Endothelial cell of umbilical vein (primary cell): Measurements from ENCODE around the gene STPG3. TPM values are rescaled to one million over a fixed set of nuclear protein-coding genes. Genes with fewer than 3 reads are reported as not detected.

ENCODE experiments used
- BruUV-seq: library from RNA; stranded (reverse); fragments of 400-500 nt; replicated peaks from 2 replicates; lab custom pipeline; 2021; lab: Mats Ljungman, UMichigan
- CTCF ChIA-PET: fragments of 300-600, 350-600 bp; sonication (Branson Sonifier 250); formaldehyde crosslinking; loops from one replicate; lab custom pipeline; 2021; ENCODE audit warnings: antibody characterized with exemption, inconsistent platforms; lab: Charles Lee
- POLR2A ChIA-PET: fragments of 300-600, 350-600 bp; sonication (Branson Sonifier 250); formaldehyde crosslinking; loops from one replicate; lab custom pipeline; 2021; ENCODE audit warnings: antibody characterized with exemption, inconsistent platforms; lab: Charles Lee
- DNase-seq: peaks from one replicate; pipeline ENCODE4 v3.0.0-alpha.2; 2011; ENCODE audit warnings: low read depth, low spot score
- FAIRE-seq: peaks from 2 replicates; lab custom pipeline; 2011; peaks lifted over from hg19 to GRCh38; lab: Jason Lieb, UNC
- H2AFZ ChIP-seq: 2 replicates; pipeline ENCODE4 v1.6.0; 2012; ENCODE audit warnings: low read depth, low read length, control low read depth, inconsistent platforms
- H3K27ac ChIP-seq: 2 replicates; pipeline ENCODE4 v1.5.1; 2011; ENCODE audit warnings: low read depth, mild to moderate bottlenecking, control low read depth, low read length, moderate library complexity; ENCODE audit not compliant: insufficient read depth
- H3K27me3 ChIP-seq, 2 experiments: 2 replicates each; pipeline versions ENCODE4 v1.6.0 to v1.6.1; 2011; ENCODE audit warnings: low read length in 2 of 2, mixed read lengths in 1 of 2; ENCODE audit not compliant: control insufficient read depth in 2 of 2, insufficient read depth in 2 of 2
- H3K36me3 ChIP-seq, 2 experiments: 2 replicates in 1 of 2; 3 replicates in 1 of 2; pipeline ENCODE4 v1.5.1; 2011; ENCODE audit warnings: low read length in 2 of 2, mild to moderate bottlenecking in 1 of 2, moderate library complexity in 1 of 2; ENCODE audit not compliant: control insufficient read depth in 2 of 2, insufficient read depth in 2 of 2; ENCODE audit errors: extremely low read depth in 1 of 2
- H3K4me1 ChIP-seq: 3 replicates; pipeline ENCODE4 v1.5.1; 2011; ENCODE audit warnings: mild to moderate bottlenecking, low read length; ENCODE audit not compliant: control insufficient read depth, insufficient read depth; ENCODE audit errors: extremely low read depth
- H3K4me2 ChIP-seq: 2 replicates; pipeline ENCODE4 v1.6.1; 2011; ENCODE audit warnings: low read length, control low read depth, mixed read lengths; ENCODE audit not compliant: insufficient read depth
- H3K4me3 ChIP-seq, 3 experiments: fragments of 200-600 bp in 1 of 3; sonication (generic), shearing (Covaris generic) in 1 of 3; replicated peaks in 1 of 3; 2 replicates each; pipeline ENCODE4 v1.5.1; 2011 to 2016; ENCODE audit warnings: control low read depth in 3 of 3, low read length in 3 of 3, mild to moderate bottlenecking in 2 of 3, inconsistent platforms in 1 of 3, low read depth in 1 of 3, moderate library complexity in 1 of 3; ENCODE audit not compliant: insufficient read depth in 1 of 3
- H3K79me2 ChIP-seq: 2 replicates; pipeline ENCODE4 v1.6.0; 2012; ENCODE audit warnings: low read length, inconsistent platforms; ENCODE audit not compliant: control insufficient read depth, insufficient read depth
- H3K9ac ChIP-seq: replicated peaks from 2 replicates; pipeline ENCODE3; 2011; ENCODE audit warnings: low read length, control low read depth; ENCODE audit not compliant: insufficient read depth; ENCODE audit errors: extremely low read depth
- H3K9me1 ChIP-seq: replicated peaks from 3 replicates; pipeline ENCODE4 v1.6.0; 2011; ENCODE audit warnings: mild to moderate bottlenecking, low read length; ENCODE audit not compliant: control insufficient read depth, insufficient read depth; ENCODE audit errors: extremely low read depth
- H3K9me3 ChIP-seq: replicated peaks from 2 replicates; pipeline ENCODE4 v1.5.1; 2012; ENCODE audit warnings: low read length, inconsistent platforms; ENCODE audit not compliant: control insufficient read depth, insufficient read depth
- H4K20me1 ChIP-seq: replicated peaks from 2 replicates; pipeline ENCODE3; 2011; ENCODE audit warnings: mild to moderate bottlenecking, low read length; ENCODE audit not compliant: control insufficient read depth, insufficient read depth; ENCODE audit errors: extremely low read depth
- EZH2 ChIP-seq: IDR thresholded peaks from 2 replicates; pipeline ENCODE4 v1.6.1; 2012; ENCODE audit warnings: borderline replicate concordance, low read depth, mild to moderate bottlenecking, moderate library complexity, low read length, inconsistent platforms; ENCODE audit not compliant: severe bottlenecking
- FOS ChIP-seq: IDR thresholded peaks from 2 replicates; pipeline ENCODE4 v1.6.1; 2011; ENCODE audit warnings: mild to moderate bottlenecking, low read length, moderate library complexity, borderline replicate concordance; ENCODE audit not compliant: insufficient read depth
- GATA2 ChIP-seq: IDR thresholded peaks from 2 replicates; pipeline ENCODE4 v1.7.0; 2011; ENCODE audit warnings: low read depth, mild to moderate bottlenecking, moderate library complexity, mixed read lengths, low read length; ENCODE audit not compliant: insufficient read length, insufficient read depth
- JUN ChIP-seq: IDR thresholded peaks from 2 replicates; pipeline ENCODE4 v1.6.1; 2011; ENCODE audit warnings: borderline replicate concordance, low read depth; ENCODE audit not compliant: insufficient read length, insufficient read depth
- MAX ChIP-seq: IDR thresholded peaks from 2 replicates; pipeline ENCODE4 v1.6.1; 2011; ENCODE audit not compliant: insufficient read depth, insufficient read length
- POLR2A ChIP-seq: IDR thresholded peaks from 2 replicates; pipeline ENCODE4 v1.6.1; 2012; ENCODE audit warnings: low read depth, mild to moderate bottlenecking, control low read depth, low read length
- POLR2AphosphoS5 ChIP-seq: IDR thresholded peaks from 2 replicates; pipeline ENCODE4 v1.6.1; 2012; ENCODE audit warnings: low read depth, mild to moderate bottlenecking, control low read depth, low read length, moderate library complexity; ENCODE audit not compliant: insufficient read depth
- dilution Hi-C: fragments of 300-500 bp; cut with MboI; formaldehyde crosslinking; loops from one replicate; pipeline ENCODE4 v1.15.0; 2019; ENCODE audit warnings: low sequenced_read_pairs; ENCODE audit not compliant: extremely low pct_ligation_motif_present
- intact Hi-C: fragments of 100-400 bp; cut with micrococcal nuclease; formaldehyde crosslinking; loops from one replicate; pipeline ENCODE4 v1.10.0; 2022
- polyA plus RNA-seq, 4 experiments: library from polyadenylated mRNA; depleted of rRNA in 3 of 4; stranded (reverse) in 3 of 4; unstranded in 1 of 4; fragments of >200 nt; gene quantifications; 2 replicates each; pipeline versions ENCODE4 v1.2.1 to v1.2.3, GENCODE V29; 2011 to 2012; ENCODE audit warnings: missing spikeins in 1 of 4
- total RNA-seq: library from RNA; stranded (reverse); gene quantifications from 2 replicates; pipeline ENCODE4 v1.2.3, GENCODE V29; 2021
- TF ChIP-seq, protein P1 (sequence below), 2 donors: IDR thresholded peaks; 1 replicate in 1 of 2; 2 replicates in 1 of 2; pipeline ENCODE4 v1.5.1; 2011; ENCODE audit warnings: low read length in 2 of 2, mild to moderate bottlenecking in 2 of 2, moderate library complexity in 2 of 2, control low read depth in 1 of 2, inconsistent platforms in 1 of 2, low read depth in 1 of 2; ENCODE audit not compliant: insufficient read depth in 1 of 2; ENCODE audit errors: extremely low read depth in 1 of 2

STPG3 gene
- total and polyA plus RNA-seq, 2 donors (not counting 3 experiments of a cell fraction or from before 2014, with no cell fraction given) = not detected

DNA sequence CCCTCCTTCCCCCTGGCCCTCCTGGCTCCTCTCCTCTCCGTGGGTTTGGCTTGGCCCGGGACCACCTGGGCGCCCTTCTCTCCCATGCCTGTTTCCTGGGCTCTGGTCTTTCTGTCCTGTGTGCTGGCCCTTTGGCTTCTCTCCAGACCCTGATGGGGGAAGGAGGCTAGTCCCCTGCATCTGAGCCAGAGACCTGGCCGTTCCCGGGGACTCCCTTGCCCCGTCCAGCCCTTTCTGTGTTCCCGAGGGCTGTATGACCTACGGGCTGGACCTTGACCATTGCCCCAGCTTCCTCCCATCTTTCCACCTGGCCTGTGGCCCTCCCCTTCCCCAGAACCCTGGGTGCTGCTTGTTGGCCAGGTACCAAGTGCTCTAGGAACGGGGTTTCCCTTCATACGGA, 12.4 kb downstream of the STPG3 start:
- H3K4me2 ChIP-seq = no peak overlapping the region
- H3K9ac ChIP-seq = no peak overlapping the region
- POLR2A ChIA-PET = no interaction called here
- CTCF ChIA-PET = interaction anchor here (1.8 to 3.1 kb wide), 2 partner anchors 27 to 140 kb away, joined by 4 to 23 read pairs; no protein-coding TSS in a partner anchor
- intact Hi-C loops = no loop called here
- no peak for FAIRE-seq
- peaks cover 9% of the 10 kb centered on the region for H3K4me1 ChIP-seq
- H3K9me1 ChIP-seq = no peaks in the 10 kb centered on the region
- no peaks in the 10 kb centered on the region for H3K79me2 ChIP-seq
- no TSS peak for BruUV-seq
- H3K9me3 ChIP-seq = no peaks in the 10 kb centered on the region
- H3K27me3 ChIP-seq = no peaks in the 10 kb centered on the region
- TF ChIP-seq JUN (no peak), MAX (no peak), FOS (no peak), POLR2A (no peak), EZH2 (no peak), POLR2AphosphoS5 (no peak), GATA2 (no peak)
- TF ChIP-seq, protein P1, sequence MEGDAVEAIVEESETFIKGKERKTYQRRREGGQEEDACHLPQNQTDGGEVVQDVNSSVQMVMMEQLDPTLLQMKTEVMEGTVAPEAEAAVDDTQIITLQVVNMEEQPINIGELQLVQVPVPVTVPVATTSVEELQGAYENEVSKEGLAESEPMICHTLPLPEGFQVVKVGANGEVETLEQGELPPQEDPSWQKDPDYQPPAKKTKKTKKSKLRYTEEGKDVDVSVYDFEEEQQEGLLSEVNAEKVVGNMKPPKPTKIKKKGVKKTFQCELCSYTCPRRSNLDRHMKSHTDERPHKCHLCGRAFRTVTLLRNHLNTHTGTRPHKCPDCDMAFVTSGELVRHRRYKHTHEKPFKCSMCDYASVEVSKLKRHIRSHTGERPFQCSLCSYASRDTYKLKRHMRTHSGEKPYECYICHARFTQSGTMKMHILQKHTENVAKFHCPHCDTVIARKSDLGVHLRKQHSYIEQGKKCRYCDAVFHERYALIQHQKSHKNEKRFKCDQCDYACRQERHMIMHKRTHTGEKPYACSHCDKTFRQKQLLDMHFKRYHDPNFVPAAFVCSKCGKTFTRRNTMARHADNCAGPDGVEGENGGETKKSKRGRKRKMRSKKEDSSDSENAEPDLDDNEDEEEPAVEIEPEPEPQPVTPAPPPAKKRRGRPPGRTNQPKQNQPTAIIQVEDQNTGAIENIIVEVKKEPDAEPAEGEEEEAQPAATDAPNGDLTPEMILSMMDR (IDR thresholded peaks at IDR 0.05; ENCODE audit: extremely low read depth in 1 of 2, insufficient read depth in 1 of 2, low read depth in 1 of 2, low read length in 2 of 2) = no peak
- H3K4me3 ChIP-seq = no peak overlapping the region
- H2AFZ ChIP-seq = no peak overlapping the region
- DNase-seq = no peak
- no peaks in the 10 kb centered on the region for H4K20me1 ChIP-seq
- H3K36me3 ChIP-seq = peaks cover 2 to 26% of the 10 kb centered on the region in 2 experiments
- H3K27ac ChIP-seq = no peak overlapping the region
- dilution Hi-C loops = no loop called here
